HFF-Myc (cell line): ENCODE results near the gene ZFR.
"Not testable (repeated sequence)": the region's sequence is repeated elsewhere in the genome, so short reads cannot be mapped to it uniquely, and the experiment has no call there.

Experiments used
- DNase-seq: peaks from one replicate; pipeline ENCODE4 v3.0.0-alpha.2; 2011; ENCODE audit warnings: low read depth; ENCODE audit errors: extremely low read depth
- H3K4me3 ChIP-seq: replicated peaks from 2 replicates; pipeline ENCODE4 v1.5.1; 2011; ENCODE audit warnings: low read depth, mild to moderate bottlenecking, control low read depth, low read length
- TF ChIP-seq, protein P1 (sequence below): IDR thresholded peaks from 2 replicates; pipeline ENCODE4 v1.5.1; 2012; ENCODE audit warnings: mild to moderate bottlenecking, low read depth, low read length, control low read depth; ENCODE audit errors: missing control alignments

Gene ZFR

DNA sequence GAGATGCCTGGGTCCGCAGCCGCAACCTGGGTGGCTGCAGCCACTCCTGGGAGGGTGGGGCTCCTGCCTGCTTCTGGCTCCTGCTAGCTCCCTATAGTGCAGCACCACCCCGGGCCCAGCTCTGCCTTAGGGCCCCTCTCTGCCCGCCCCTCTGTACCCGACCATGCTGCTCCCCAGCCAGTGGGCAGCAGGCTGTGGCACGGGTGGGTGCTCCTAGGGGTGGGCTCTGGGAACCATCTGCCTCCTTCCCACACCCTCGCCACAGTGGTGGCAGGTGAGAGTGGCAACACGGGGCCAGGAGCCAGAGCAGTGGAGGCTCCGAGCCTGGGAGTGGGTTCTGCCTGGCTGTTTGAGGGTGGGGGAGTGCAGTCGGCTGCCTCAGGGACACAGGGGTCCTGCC, 124.0 kb downstream of the ZFR start:
- no peak for DNase-seq
- no peak overlapping the region for H3K4me3 ChIP-seq
- TF ChIP-seq, protein P1, sequence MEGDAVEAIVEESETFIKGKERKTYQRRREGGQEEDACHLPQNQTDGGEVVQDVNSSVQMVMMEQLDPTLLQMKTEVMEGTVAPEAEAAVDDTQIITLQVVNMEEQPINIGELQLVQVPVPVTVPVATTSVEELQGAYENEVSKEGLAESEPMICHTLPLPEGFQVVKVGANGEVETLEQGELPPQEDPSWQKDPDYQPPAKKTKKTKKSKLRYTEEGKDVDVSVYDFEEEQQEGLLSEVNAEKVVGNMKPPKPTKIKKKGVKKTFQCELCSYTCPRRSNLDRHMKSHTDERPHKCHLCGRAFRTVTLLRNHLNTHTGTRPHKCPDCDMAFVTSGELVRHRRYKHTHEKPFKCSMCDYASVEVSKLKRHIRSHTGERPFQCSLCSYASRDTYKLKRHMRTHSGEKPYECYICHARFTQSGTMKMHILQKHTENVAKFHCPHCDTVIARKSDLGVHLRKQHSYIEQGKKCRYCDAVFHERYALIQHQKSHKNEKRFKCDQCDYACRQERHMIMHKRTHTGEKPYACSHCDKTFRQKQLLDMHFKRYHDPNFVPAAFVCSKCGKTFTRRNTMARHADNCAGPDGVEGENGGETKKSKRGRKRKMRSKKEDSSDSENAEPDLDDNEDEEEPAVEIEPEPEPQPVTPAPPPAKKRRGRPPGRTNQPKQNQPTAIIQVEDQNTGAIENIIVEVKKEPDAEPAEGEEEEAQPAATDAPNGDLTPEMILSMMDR, result no peak

DNA sequence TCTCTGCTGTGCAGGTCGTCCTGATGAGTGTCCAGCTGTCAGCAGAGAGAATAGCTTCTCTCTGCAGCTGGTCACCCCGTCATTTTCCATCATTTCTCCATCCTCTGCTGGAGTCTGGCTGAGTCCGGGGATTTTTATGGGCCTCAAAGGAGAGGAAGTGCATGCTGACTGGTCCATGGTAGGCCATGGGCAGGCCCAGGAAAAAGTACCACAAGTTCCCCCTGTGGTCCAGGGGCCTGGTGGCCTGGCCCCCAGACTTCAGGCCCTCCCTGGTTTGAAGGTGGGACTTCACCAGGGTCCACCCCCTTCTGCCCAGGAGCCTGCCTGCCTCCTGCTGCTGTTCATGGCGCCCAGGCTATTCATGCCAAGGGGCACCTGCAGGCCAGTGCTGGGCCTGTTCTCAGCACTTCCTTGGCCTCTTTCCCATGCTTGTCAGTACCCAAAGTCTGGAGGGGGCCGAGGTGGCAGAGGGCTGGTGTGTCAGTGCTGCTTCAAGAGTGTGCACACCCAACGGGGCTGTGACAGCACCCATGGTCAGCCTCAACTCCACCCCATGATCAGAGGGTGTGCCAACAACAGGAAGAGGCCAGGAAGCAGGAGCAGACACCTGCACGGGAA, 124.5 kb downstream of the ZFR start:
- DNase-seq, result no peak
- TF ChIP-seq, protein P1, result no peak
- H3K4me3 ChIP-seq, result no peak overlapping the region

DNA sequence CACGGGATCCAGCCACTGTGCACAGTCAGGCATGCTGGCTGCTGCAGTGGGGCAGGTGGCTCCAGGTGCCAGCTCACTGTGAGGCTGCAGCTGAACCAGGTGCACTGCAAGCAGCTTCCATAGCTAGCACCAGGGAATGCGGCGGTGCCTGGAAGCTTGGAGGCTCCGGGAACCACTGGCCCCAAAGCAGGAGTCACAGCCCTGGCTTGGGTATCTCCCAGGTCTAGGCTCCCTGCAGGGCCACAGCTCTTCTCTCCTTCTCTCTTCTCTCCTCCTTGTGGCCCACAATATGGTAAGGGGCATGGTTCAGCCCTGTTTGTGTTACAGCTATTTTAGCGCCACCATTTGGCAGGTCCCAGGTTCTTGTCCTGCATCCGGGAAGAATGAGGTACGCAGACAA, 125.1 kb downstream of the ZFR start:
- DNase-seq, result no peak
- H3K4me3 ChIP-seq, result no peak overlapping the region
- TF ChIP-seq, protein P1, result no peak

DNA sequence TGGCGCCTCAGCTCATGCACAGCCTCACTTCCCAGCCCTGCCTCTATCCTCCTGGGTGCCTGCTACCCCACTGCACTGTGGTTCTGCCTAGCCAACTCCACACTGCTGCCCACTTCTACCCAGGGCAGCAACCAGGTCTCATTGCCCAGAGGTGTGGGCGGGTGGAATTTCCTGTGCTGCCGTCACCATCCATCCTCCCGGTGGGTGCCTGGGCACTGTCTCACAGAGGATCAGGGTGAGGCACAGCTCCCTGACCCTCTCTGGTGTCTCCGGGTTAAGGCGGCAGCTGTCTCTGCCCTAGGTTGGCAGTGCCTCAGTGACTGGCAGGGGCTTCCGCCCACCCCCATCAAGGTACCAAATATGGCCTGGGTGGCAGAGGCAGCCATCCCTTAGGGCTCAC, 127.5 kb downstream of the ZFR start:
- TF ChIP-seq, protein P1, result no peak
- no peak overlapping the region for H3K4me3 ChIP-seq
- DNase-seq, result no peak

DNA sequence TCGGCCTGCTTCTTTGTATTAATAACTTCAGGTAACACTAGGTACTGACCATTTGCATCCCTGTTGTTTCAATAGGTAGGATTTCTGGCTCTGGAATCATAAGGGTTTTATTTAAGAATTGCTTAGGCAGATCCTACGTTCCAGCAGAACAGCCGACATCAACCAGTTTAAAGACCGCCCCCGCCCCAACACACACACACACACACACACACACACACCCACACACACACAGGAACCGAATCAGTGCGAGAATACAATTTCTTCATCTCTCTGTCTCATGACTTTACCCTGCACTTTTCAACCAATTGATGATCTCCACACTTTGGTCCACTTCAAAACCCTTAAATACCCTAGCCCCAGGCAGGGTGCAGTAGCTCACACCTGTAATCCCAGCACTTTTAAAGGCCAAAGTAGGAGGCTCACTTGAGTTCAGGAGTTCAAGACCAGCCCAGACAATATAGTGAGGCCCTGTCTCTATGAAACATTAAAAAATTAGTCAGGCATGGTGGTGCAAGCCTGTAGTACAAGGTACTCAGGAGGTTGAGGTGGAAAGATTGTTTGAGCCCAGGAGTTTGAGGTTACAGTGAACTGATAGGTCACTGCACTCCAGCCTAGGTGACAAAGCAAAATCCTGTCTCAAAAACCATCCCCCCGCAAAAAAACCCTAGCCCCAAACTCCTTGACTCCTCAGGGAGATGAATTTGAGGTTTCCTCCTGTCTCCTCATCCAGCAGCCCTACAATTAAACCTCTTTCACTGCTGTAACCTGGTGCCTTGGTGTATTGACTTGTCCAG, 129.1 kb downstream of the ZFR start:
- TF ChIP-seq, protein P1, result no peak
- H3K4me3 ChIP-seq, result no peak overlapping the region
- DNase-seq, result no peak

DNA sequence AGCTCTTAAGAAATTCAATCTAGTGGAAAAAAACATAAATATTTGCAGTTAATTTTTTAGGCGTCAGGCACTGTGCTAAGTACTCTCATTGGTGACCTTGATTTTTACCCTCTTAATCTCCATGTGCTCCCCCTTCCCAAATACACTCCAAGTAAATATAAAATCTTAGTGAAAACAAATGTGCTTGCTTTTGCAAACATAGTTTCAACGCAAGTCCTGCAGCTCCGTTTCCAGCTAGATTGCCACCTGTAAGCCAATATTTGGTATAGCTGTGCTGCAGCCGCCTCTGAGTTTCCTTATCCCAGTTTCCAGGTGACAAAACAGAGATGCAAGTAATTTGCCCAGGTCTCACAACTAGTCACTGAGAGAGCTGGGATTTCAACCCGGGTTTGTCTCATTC, 129.9 kb downstream of the ZFR start:
- H3K4me3 ChIP-seq, result no peak overlapping the region
- TF ChIP-seq, protein P1, result no peak
- no peak for DNase-seq

DNA sequence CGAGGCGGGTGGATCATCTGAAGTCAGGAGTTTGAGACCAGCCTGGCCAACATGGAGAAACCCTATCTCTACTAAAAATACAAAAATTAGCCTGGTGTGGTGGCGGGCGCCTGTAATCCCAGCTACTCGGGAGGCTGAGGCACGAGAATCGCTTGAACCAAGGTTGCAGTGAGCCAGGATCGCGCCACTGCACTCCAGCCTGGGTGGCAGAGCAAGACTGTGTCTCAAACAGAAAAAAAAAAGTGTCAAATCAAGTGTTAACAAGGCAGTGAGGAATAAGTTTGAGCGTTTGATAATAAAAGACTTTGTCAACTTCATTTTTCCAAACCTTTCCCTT, 130.4 kb downstream of the ZFR start:
- not testable (repeated sequence) for H3K4me3 ChIP-seq, DNase-seq
